Esophagus muscularis mucosa (tissue), 4 donors: ENCODE data around the gene TMEM150B. TPM values are rescaled to one million over a fixed set of nuclear protein-coding genes. Genes with fewer than 3 reads are reported as not detected.

Experiments
- DNase-seq: peaks from one replicate; pipeline ENCODE4 v3.0.0-alpha.2; 2017; ENCODE audit errors: extremely low spot score
- H3K27ac ChIP-seq, 4 donors: fragments of 200-600 bp; sonication (generic); replicated peaks in 1 of 4; 1 replicate in 3 of 4; 2 replicates in 1 of 4; pipeline ENCODE4 v1.5.1; 2016 to 2019; ENCODE audit warnings: mild to moderate bottlenecking in 1 of 4
- H3K27me3 ChIP-seq, 4 donors: fragments of 200-600 bp; sonication (generic); one replicate each; pipeline versions ENCODE4 v1.5.1 to v1.6.0; 2016 to 2019
- H3K36me3 ChIP-seq, 4 donors: fragments of 200-600 bp; sonication (generic); one replicate each; pipeline ENCODE4 v1.5.1; 2016 to 2019
- H3K4me1 ChIP-seq, 4 donors: fragments of 200-600 bp; sonication (generic); one replicate each; pipeline ENCODE4 v1.5.1; 2016 to 2019
- H3K4me3 ChIP-seq, 4 donors: fragments of 200-600 bp; sonication (generic); 1 replicate in 2 of 4; 2 replicates in 2 of 4; pipeline ENCODE4 v1.5.1; 2016 to 2019; ENCODE audit warnings: mild to moderate bottlenecking in 4 of 4, moderate library complexity in 1 of 4
- H3K9me3 ChIP-seq, 4 donors: fragments of 200-600 bp; sonication (generic); 1 replicate in 3 of 4; 2 replicates in 1 of 4; pipeline ENCODE4 v1.5.1; 2016 to 2019
- EP300 ChIP-seq: sonication (generic); formaldehyde crosslinking; IDR thresholded peaks from one replicate; pipeline ENCODE4 v1.6.1; 2017; ENCODE audit warnings: antibody characterized with exemption
- POLR2A ChIP-seq: fragments of 450-650 bp; IDR thresholded peaks from one replicate; pipeline ENCODE4 v1.6.1; 2017; ENCODE audit warnings: antibody characterized with exemption, moderate library complexity, mild to moderate bottlenecking, low read depth
- POLR2AphosphoS5 ChIP-seq, 2 donors: sonication (generic); formaldehyde crosslinking; IDR thresholded peaks; one replicate each; pipeline ENCODE4 v1.6.1; 2017; ENCODE audit warnings: antibody characterized with exemption in 2 of 2
- WGBS: methylation state at CpG from one replicate; pipeline ENCODE4 v1.1.5; 2018; 5-methylcytosine and 5-hydroxymethylcytosine counted together
- intact Hi-C: fragments of 100-400 bp; cut with DNase I; formaldehyde crosslinking; loops from one replicate; pipeline ENCODE4 v1.15.1; 2023
- total RNA-seq, 4 donors: library from RNA; depleted of rRNA; stranded (reverse); fragments of >200 nt; gene quantifications; one replicate each; pipeline versions ENCODE4 v1.1.0 to v1.2.1, GENCODE V29; 2016
- TF ChIP-seq, protein P1 (sequence below), 3 experiments: fragments of 200-600 bp in 2 of 3; fragments of 450-650 bp in 1 of 3; sonication (generic) in 2 of 3; IDR thresholded peaks; one replicate each; pipeline ENCODE4 v1.5.1; 2017 to 2019; ENCODE audit warnings: antibody characterized with exemption in 3 of 3, mild to moderate bottlenecking in 2 of 3, moderate library complexity in 1 of 3

The TMEM150B gene
- total RNA-seq, 4 donors from 2014 or later = 0.83 to 5.2 (median 2.7) TPM

DNA sequence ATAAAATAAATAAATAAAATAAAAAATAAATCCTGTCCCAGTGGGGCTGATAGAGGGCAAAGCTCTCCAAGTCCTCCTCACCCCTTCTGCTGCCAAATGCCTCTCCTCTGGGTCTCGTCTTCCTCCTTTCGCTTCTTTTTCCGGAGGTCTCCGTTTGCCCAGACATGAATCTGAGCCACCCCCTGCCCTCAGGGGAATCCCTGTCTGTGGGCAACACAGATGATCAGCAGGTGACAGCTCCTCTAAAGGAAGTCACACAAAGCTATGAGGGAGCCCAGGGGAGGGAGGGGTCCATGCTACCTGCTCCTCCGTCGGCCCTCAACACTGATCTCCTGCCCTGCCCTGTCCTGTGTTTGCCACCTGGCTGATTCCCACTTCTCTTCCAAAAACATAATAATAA, 479 bp downstream of the TMEM150B start:
- Histone ChIP-seq H3K27me3 (peaks cover 0 to 27% (median 2%) of the 10 kb centered on the region in 4 donors), H3K4me1 (peaks cover 0 to 5% (median 0%) of the 10 kb centered on the region in 4 donors), H3K36me3 (no peaks in the 10 kb centered on the region), H3K9me3 (no peaks in the 10 kb centered on the region), H3K27ac (peak overlapping the region in 1 of 4 donors; percentile 43), H3K4me3 (no peak overlapping the region)
- intact Hi-C loops = no loop called here
- DNase-seq = no peak
- TF ChIP-seq POLR2AphosphoS5 (IDR thresholded peaks at IDR 0.05) (no peak), EP300 (no peak)
- TF ChIP-seq, protein P1, sequence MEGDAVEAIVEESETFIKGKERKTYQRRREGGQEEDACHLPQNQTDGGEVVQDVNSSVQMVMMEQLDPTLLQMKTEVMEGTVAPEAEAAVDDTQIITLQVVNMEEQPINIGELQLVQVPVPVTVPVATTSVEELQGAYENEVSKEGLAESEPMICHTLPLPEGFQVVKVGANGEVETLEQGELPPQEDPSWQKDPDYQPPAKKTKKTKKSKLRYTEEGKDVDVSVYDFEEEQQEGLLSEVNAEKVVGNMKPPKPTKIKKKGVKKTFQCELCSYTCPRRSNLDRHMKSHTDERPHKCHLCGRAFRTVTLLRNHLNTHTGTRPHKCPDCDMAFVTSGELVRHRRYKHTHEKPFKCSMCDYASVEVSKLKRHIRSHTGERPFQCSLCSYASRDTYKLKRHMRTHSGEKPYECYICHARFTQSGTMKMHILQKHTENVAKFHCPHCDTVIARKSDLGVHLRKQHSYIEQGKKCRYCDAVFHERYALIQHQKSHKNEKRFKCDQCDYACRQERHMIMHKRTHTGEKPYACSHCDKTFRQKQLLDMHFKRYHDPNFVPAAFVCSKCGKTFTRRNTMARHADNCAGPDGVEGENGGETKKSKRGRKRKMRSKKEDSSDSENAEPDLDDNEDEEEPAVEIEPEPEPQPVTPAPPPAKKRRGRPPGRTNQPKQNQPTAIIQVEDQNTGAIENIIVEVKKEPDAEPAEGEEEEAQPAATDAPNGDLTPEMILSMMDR (IDR thresholded peaks at IDR 0.05) = no peak
- WGBS = 88% methylated on average over 6 of the region's 6 CpGs

DNA sequence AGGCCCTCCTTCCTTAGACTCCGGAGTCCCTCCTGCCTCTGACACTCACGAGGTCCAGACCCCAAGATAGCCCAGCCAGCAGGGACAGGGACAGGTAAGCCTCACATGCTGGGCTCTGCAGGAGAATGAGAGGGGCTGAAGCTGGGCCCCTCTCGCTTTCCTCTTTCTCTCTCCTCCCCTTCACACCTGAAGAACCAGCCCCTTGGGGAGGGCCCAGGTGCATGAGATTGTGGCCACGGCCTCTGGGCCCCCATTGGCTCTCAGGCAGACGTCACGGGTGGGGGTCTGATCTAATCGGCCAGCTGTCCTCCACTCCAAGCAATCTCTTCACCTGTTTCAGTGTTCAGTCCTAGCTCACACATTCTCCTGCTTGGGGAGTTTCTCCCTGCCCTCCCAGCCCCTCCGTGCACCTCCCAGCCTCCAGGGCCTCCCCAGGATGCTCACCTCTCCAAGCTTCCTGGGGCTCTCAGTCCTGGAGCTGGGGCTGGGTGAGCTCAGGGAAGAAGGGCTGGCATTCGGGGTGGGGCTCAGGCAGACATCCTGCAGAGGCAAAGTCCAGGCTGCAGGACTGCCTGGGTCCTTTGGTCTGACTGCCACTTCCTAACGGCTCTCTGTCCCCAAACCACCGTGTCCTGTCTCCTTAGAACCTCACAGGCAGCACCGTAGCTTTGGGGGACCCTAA, 2.8 kb downstream of the TMEM150B start:
- Histone ChIP-seq H3K9me3 (no peaks in the 10 kb centered on the region), H3K36me3 (no peaks in the 10 kb centered on the region), H3K27ac (no peak overlapping the region), H3K4me3 (no peak overlapping the region), H3K27me3 (peaks cover 0 to 30% (median 2%) of the 10 kb centered on the region in 4 donors), H3K4me1 (peaks cover 0 to 5% (median 0%) of the 10 kb centered on the region in 4 donors)
- 45% methylated on average over 9 of the region's 12 CpGs for WGBS
- no peak for DNase-seq
- TF ChIP-seq POLR2AphosphoS5 (IDR thresholded peaks at IDR 0.05) (no peak), EP300 (no peak), POLR2A (no peak)
- TF ChIP-seq, protein P1 (IDR thresholded peaks at IDR 0.05) = no peak
- intact Hi-C loops = no loop called here

DNA sequence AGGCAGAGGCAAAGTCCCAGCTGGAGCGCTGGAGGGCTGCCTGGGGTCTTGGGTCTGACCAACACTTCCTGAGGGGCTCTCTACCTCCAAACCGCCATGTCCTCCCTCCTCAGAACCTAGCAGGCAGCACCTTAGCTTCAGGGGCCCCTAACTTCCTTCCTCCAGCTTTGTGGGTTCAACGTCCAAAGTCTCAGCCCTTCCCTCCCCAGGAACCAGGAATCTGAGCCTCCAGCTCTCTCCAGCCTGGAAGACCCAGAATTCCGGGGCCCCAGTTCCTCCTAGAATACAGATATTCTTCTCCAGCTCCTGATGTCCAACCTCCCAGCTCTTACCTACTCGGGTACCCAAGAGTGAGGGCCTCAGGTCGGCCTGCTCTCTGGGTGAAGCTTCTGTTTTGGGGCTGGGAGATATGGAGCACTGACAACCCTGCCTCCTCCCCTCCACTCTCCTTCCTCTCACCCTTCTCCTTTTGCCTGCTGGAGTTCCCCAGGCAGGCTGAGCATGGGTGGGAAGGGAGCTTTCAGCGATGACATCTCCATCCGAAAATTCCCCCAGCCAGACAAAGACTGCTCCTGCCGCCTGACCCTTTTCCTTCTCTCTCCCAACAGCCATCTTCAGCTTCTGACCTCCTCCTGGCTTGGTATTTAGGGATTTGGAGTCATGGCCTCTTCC, 3.5 kb downstream of the TMEM150B start:
- Histone ChIP-seq H3K27ac (no peak overlapping the region), H3K27me3 (peaks cover 0 to 30% (median 2%) of the 10 kb centered on the region in 4 donors), H3K4me3 (no peak overlapping the region), H3K36me3 (no peaks in the 10 kb centered on the region), H3K9me3 (no peaks in the 10 kb centered on the region), H3K4me1 (peaks cover 0 to 5% (median 0%) of the 10 kb centered on the region in 4 donors)
- 80% methylated on average over 7 of the region's 9 CpGs for WGBS
- no peak for DNase-seq
- intact Hi-C loops = no loop called here
- TF ChIP-seq, protein P1 (IDR thresholded peaks at IDR 0.05) = no peak
- TF ChIP-seq EP300 = no peak
- TF ChIP-seq POLR2A = no peak
- TF ChIP-seq POLR2AphosphoS5 (IDR thresholded peaks at IDR 0.05) = no peak

- TF ChIP-seq POLR2AphosphoS5 (IDR thresholded peaks at IDR 0.05) = no peak
- no peak for TF ChIP-seq POLR2A
- TF ChIP-seq EP300 = no peak
- no peak for DNase-seq
- no peaks in the 10 kb centered on the region for H3K36me3 ChIP-seq
- no peak overlapping the region for H3K27ac ChIP-seq
- 83% methylated on average over 5 of the region's 8 CpGs for WGBS
- peaks cover 0 to 30% (median 2%) of the 10 kb centered on the region in 4 donors for H3K27me3 ChIP-seq
- H3K4me1 ChIP-seq = peaks cover 0 to 5% (median 0%) of the 10 kb centered on the region in 4 donors
- no peak overlapping the region for H3K4me3 ChIP-seq
- intact Hi-C loops = no loop called here
- H3K9me3 ChIP-seq = no peaks in the 10 kb centered on the region
Observed at GRCh38 chr19:55320844-55321419, 4.2 kb downstream of the TMEM150B start.

DNA sequence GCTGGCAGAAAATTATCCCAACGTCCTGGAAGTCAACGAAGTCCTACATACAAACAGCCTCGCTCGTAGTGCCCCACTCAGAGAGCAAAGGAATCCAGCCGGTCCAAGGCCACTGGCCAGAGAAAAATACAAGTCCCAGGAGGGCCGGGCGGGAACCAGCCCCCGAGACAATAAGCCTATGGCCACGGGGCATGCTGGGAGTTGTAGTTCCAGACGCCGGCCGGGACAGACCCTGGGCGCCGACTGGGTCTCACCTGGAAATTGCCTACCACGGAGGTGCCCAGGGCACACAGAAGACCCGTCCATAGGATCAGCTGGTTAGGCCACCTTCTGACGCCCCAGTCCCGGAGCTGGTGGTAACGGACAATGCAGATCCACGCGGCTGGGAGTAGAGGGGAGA, 5.4 kb downstream of the TMEM150B start:
- Histone ChIP-seq H3K4me1 (peaks cover 0 to 5% (median 0%) of the 10 kb centered on the region in 4 donors), H3K4me3 (no peak overlapping the region), H3K27me3 (peaks cover 0 to 37% (median 2%) of the 10 kb centered on the region in 4 donors), H3K36me3 (no peaks in the 10 kb centered on the region), H3K9me3 (no peaks in the 10 kb centered on the region), H3K27ac (no peak overlapping the region)
- TF ChIP-seq POLR2AphosphoS5 (IDR thresholded peaks at IDR 0.05) (no peak), POLR2A (no peak), EP300 (no peak)
- TF ChIP-seq, protein P1 (IDR thresholded peaks at IDR 0.05) = no peak
- intact Hi-C loops = no loop called here
- no peak for DNase-seq
- WGBS = 23% methylated on average over 20 of the region's 21 CpGs
